Measurements from ENCODE around the gene QARS1. TPM values are rescaled to one million over a fixed set of nuclear protein-coding genes. Genes with fewer than 3 reads are reported as not detected.

Gene QARS1
- total and polyA plus RNA-seq, 2 experiments from 2014 or later = 173 to 373 TPM

DNA sequence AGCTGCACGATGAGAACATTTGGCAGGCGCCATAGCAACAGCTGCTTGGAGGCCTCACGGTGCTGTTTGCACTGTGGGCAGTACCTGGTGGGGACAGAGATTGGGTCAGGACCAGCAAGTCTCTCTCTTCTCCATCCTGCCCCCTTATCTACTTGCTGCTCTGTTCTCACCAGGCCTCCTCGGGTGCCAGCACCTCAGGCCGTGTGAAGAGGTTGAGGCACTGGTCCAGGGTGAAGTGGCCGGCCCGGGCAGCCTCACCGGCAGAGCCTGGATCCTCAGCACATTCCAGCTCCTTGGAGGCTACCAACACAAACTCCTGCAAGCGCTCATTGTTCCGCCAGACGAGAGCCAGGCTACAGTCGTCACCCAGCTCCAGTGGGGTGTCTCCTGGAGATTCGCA, 6.2 kb upstream of the QARS1 start:
- Mint-ChIP-seq H3K36me3 (ENCODE audit: low read depth) (peaks cover 59% of the 10 kb centered on the region), H3K27ac (no peak overlapping the region)

DNA sequence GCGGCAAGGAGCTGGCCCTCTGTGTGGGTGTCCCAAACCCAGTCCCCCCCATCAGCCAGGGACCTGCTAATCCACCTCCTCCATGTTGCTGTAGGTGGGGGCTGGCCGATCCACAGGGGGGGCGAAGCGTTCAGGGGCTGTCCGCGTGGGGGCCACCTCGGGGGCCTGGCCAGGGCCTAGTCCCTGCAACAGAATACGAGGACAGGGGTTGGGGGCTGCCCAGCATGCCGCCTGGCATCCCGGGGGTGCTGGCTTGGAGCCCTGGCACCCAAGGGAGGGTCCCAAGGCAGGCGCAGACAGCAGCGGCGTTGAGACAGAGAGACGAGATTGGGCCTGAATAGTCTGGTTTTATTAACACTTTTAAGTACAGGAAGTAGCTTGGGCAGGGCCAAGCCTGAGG, 3.8 kb upstream of the QARS1 start:
- no peak overlapping the region for H3K4me2 ChIP-seq
- peaks cover 14% of the 10 kb centered on the region for H3K4me1 ChIP-seq (ENCODE audit: insufficient read depth)
- no peak overlapping the region for H3K4me3 Mint-ChIP-seq
- H2AFZ ChIP-seq = no peak overlapping the region
- DNase-seq (ENCODE audit: low spot score) = no peak
- peaks cover 8% of the 10 kb centered on the region; the same call in 1 of the 2 replicates for H3K36me3 ChIP-seq (ENCODE audit: insufficient read depth)
- no peaks in the 10 kb centered on the region for H3K27me3 ChIP-seq (ENCODE audit: insufficient read depth)
- no peaks in the 10 kb centered on the region; the same call in 2 of the 3 replicates for H3K9me3 Mint-ChIP-seq
- peaks cover 10% of the 10 kb centered on the region for H3K79me2 ChIP-seq (replicated peaks; ENCODE audit: insufficient read depth)
- H3K27me3 Mint-ChIP-seq (ENCODE audit: insufficient read depth, low read depth, poor library complexity) = peaks cover 16% of the 10 kb centered on the region
- H3K36me3 Mint-ChIP-seq (ENCODE audit: low read depth) = peaks cover 51% of the 10 kb centered on the region
- no peak overlapping the region for H3K4me3 ChIP-seq
- H3F3A ChIP-seq (replicated peaks; ENCODE audit: low read depth) = peaks cover 17% of the 10 kb centered on the region; the same call in 1 of the 2 replicates
- H3K27ac ChIP-seq (ENCODE audit: low read depth) = no peak overlapping the region
- peaks cover 22% of the 10 kb centered on the region for H3K4me1 Mint-ChIP-seq
- H3K27ac Mint-ChIP-seq = no peak overlapping the region
- H4K20me1 ChIP-seq (replicated peaks; ENCODE audit: insufficient read depth) = no peaks in the 10 kb centered on the region; the same call in 1 of the 2 replicates
- no peak for ATAC-seq
- H3K9me2 ChIP-seq (ENCODE audit: insufficient read depth) = no peaks in the 10 kb centered on the region
- TF ChIP-seq, protein P1, sequence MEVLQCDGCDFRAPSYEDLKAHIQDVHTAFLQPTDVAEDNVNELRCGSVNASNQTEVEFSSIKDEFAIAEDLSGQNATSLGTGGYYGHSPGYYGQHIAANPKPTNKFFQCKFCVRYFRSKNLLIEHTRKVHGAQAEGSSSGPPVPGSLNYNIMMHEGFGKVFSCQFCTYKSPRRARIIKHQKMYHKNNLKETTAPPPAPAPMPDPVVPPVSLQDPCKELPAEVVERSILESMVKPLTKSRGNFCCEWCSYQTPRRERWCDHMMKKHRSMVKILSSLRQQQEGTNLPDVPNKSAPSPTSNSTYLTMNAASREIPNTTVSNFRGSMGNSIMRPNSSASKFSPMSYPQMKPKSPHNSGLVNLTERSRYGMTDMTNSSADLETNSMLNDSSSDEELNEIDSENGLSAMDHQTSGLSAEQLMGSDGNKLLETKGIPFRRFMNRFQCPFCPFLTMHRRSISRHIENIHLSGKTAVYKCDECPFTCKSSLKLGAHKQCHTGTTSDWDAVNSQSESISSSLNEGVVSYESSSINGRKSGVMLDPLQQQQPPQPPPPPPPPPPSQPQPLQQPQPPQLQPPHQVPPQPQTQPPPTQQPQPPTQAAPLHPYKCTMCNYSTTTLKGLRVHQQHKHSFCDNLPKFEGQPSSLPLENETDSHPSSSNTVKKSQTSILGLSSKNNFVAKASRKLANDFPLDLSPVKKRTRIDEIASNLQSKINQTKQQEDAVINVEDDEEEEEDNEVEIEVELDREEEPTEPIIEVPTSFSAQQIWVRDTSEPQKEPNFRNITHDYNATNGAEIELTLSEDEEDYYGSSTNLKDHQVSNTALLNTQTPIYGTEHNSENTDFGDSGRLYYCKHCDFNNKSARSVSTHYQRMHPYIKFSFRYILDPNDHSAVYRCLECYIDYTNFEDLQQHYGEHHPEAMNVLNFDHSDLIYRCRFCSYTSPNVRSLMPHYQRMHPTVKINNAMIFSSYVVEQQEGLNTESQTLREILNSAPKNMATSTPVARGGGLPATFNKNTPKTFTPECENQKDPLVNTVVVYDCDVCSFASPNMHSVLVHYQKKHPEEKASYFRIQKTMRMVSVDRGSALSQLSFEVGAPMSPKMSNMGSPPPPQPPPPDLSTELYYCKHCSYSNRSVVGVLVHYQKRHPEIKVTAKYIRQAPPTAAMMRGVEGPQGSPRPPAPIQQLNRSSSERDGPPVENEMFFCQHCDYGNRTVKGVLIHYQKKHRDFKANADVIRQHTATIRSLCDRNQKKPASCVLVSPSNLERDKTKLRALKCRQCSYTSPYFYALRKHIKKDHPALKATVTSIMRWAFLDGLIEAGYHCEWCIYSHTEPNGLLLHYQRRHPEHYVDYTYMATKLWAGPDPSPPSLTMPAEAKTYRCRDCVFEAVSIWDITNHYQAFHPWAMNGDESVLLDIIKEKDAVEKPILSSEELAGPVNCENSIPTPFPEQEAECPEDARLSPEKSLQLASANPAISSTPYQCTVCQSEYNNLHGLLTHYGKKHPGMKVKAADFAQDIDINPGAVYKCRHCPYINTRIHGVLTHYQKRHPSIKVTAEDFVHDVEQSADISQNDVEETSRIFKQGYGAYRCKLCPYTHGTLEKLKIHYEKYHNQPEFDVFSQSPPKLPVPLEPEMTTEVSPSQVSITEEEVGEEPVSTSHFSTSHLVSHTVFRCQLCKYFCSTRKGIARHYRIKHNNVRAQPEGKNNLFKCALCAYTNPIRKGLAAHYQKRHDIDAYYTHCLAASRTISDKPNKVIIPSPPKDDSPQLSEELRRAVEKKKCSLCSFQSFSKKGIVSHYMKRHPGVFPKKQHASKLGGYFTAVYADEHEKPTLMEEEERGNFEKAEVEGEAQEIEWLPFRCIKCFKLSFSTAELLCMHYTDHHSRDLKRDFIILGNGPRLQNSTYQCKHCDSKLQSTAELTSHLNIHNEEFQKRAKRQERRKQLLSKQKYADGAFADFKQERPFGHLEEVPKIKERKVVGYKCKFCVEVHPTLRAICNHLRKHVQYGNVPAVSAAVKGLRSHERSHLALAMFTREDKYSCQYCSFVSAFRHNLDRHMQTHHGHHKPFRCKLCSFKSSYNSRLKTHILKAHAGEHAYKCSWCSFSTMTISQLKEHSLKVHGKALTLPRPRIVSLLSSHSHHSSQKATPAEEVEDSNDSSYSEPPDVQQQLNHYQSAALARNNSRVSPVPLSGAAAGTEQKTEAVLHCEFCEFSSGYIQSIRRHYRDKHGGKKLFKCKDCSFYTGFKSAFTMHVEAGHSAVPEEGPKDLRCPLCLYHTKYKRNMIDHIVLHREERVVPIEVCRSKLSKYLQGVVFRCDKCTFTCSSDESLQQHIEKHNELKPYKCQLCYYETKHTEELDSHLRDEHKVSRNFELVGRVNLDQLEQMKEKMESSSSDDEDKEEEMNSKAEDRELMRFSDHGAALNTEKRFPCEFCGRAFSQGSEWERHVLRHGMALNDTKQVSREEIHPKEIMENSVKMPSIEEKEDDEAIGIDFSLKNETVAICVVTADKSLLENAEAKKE (CRISPR knock-in tag; IDR thresholded peaks at IDR 0.05) = no peak
- TF ChIP-seq, protein P2, sequence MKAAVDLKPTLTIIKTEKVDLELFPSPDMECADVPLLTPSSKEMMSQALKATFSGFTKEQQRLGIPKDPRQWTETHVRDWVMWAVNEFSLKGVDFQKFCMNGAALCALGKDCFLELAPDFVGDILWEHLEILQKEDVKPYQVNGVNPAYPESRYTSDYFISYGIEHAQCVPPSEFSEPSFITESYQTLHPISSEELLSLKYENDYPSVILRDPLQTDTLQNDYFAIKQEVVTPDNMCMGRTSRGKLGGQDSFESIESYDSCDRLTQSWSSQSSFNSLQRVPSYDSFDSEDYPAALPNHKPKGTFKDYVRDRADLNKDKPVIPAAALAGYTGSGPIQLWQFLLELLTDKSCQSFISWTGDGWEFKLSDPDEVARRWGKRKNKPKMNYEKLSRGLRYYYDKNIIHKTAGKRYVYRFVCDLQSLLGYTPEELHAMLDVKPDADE (IDR thresholded peaks at IDR 0.05) = no peak
- TF ChIP-seq, protein P3, sequence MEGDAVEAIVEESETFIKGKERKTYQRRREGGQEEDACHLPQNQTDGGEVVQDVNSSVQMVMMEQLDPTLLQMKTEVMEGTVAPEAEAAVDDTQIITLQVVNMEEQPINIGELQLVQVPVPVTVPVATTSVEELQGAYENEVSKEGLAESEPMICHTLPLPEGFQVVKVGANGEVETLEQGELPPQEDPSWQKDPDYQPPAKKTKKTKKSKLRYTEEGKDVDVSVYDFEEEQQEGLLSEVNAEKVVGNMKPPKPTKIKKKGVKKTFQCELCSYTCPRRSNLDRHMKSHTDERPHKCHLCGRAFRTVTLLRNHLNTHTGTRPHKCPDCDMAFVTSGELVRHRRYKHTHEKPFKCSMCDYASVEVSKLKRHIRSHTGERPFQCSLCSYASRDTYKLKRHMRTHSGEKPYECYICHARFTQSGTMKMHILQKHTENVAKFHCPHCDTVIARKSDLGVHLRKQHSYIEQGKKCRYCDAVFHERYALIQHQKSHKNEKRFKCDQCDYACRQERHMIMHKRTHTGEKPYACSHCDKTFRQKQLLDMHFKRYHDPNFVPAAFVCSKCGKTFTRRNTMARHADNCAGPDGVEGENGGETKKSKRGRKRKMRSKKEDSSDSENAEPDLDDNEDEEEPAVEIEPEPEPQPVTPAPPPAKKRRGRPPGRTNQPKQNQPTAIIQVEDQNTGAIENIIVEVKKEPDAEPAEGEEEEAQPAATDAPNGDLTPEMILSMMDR (conservative IDR thresholded peaks at IDR 0.05; ENCODE audit: low read depth in 2 of 2) = no peak
- TF ChIP-seq CREB1 (CRISPR knock-in tag; IDR thresholded peaks at IDR 0.05; ENCODE audit: low read depth) = no peak
- no peak for TF ChIP-seq EZH2phosphoT487 (IDR thresholded peaks at IDR 0.05; ENCODE audit: unreplicated experiment)
- no peak for TF ChIP-seq ZNF331 (CRISPR knock-in tag; IDR thresholded peaks at IDR 0.05; ENCODE audit: low read depth)

More for the DNA sequence above, 6.2 kb upstream of the QARS1 start:
- peaks cover under 1% of the 10 kb centered on the region; the same call in 1 of the 2 replicates for H3K4me1 ChIP-seq (ENCODE audit: insufficient read depth)
- H3K4me2 ChIP-seq = no peak overlapping the region
- H3K4me3 ChIP-seq = no peak overlapping the region
- ATAC-seq = no peak
- no peaks in the 10 kb centered on the region for H3K79me2 ChIP-seq (replicated peaks; ENCODE audit: insufficient read depth)
- H2AFZ ChIP-seq = no peak overlapping the region
- peaks cover 18% of the 10 kb centered on the region for H3K36me3 ChIP-seq (ENCODE audit: insufficient read depth)
- Mint-ChIP-seq H3K27me3 (ENCODE audit: insufficient read depth, low read depth, poor library complexity) (peaks cover 4% of the 10 kb centered on the region), H3K4me1 (peaks cover 2% of the 10 kb centered on the region), H3K4me3 (no peak overlapping the region), H3K9me3 (no peaks in the 10 kb centered on the region; the same call in 2 of the 3 replicates)
- no peak overlapping the region for H3K27ac ChIP-seq (ENCODE audit: low read depth)
- H3K27me3 ChIP-seq (ENCODE audit: insufficient read depth) = no peaks in the 10 kb centered on the region
- TF ChIP-seq, protein P4, sequence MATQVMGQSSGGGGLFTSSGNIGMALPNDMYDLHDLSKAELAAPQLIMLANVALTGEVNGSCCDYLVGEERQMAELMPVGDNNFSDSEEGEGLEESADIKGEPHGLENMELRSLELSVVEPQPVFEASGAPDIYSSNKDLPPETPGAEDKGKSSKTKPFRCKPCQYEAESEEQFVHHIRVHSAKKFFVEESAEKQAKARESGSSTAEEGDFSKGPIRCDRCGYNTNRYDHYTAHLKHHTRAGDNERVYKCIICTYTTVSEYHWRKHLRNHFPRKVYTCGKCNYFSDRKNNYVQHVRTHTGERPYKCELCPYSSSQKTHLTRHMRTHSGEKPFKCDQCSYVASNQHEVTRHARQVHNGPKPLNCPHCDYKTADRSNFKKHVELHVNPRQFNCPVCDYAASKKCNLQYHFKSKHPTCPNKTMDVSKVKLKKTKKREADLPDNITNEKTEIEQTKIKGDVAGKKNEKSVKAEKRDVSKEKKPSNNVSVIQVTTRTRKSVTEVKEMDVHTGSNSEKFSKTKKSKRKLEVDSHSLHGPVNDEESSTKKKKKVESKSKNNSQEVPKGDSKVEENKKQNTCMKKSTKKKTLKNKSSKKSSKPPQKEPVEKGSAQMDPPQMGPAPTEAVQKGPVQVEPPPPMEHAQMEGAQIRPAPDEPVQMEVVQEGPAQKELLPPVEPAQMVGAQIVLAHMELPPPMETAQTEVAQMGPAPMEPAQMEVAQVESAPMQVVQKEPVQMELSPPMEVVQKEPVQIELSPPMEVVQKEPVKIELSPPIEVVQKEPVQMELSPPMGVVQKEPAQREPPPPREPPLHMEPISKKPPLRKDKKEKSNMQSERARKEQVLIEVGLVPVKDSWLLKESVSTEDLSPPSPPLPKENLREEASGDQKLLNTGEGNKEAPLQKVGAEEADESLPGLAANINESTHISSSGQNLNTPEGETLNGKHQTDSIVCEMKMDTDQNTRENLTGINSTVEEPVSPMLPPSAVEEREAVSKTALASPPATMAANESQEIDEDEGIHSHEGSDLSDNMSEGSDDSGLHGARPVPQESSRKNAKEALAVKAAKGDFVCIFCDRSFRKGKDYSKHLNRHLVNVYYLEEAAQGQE (IDR thresholded peaks at IDR 0.05; ENCODE audit: unreplicated experiment) = no peak
- no peaks in the 10 kb centered on the region; the same call in 1 of the 2 replicates for H3F3A ChIP-seq (replicated peaks; ENCODE audit: low read depth)
- H4K20me1 ChIP-seq (replicated peaks; ENCODE audit: insufficient read depth) = no peaks in the 10 kb centered on the region; the same call in 1 of the 2 replicates
- H3K9me2 ChIP-seq (ENCODE audit: insufficient read depth) = no peaks in the 10 kb centered on the region
- no peak for DNase-seq (ENCODE audit: low spot score)
